ENCODE data around the gene SEC16A. TPM values are rescaled to one million over a fixed set of nuclear protein-coding genes. Genes with fewer than 3 reads are reported as not detected.

Gene SEC16A
- total RNA-seq, 1 donor from 2014 or later, result 64.5 TPM

DNA sequence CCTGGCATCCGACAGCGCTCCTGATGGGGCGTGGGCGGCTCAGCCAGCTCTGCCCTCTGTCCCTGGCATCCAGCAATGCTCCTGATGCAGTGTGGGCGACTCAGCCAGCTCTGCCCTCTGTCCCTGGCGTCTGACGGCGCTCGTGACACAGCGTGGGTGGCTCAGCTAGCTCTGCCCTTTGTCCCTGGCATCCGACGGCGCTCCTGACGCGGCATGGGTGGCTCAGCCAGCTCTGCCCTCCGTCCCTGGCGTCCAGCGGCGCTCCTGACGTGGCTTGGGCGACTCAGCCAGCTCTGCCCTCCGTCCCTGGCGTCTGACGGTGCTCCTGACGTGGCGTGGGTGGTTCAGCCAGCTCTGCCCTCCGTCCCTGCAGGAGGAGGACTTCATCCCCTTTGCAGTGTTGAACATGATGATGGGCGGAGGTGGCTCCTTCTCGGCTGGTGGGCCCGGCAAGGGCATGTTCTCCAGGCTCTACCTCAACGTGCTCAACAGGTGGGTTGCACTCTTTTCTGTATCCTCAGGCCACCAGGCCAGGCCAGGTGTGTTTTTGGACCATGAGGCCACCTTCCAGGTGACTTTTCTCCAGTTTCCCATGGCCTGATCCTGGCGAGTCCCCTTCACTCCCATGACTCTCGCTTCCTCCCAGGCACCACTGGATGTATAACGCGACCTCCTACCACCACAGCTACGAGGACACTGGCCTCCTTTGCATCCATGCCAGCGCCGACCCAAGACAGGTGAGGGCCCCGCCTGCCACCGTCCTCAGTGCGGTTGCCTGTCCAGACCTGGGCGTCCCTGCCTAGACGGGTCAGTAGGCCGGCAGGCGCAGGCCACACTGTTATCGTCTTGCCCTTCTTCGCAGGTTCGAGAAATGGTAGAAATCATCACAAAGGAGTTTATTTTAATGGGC, 64.4 kb downstream of the SEC16A start:
- no peak for DNase-seq (ENCODE audit: low read depth)
- Histone ChIP-seq H3K36me3 (ENCODE audit: control insufficient read depth, insufficient read depth, low read length) (peaks cover 6% of the 10 kb centered on the region), H3K4me3 (ENCODE audit: low read depth, low read length) (no peak overlapping the region), H3K27me3 (ENCODE audit: control insufficient read depth, insufficient read depth, low read length) (no peaks in the 10 kb centered on the region)
- TF ChIP-seq, protein P1, sequence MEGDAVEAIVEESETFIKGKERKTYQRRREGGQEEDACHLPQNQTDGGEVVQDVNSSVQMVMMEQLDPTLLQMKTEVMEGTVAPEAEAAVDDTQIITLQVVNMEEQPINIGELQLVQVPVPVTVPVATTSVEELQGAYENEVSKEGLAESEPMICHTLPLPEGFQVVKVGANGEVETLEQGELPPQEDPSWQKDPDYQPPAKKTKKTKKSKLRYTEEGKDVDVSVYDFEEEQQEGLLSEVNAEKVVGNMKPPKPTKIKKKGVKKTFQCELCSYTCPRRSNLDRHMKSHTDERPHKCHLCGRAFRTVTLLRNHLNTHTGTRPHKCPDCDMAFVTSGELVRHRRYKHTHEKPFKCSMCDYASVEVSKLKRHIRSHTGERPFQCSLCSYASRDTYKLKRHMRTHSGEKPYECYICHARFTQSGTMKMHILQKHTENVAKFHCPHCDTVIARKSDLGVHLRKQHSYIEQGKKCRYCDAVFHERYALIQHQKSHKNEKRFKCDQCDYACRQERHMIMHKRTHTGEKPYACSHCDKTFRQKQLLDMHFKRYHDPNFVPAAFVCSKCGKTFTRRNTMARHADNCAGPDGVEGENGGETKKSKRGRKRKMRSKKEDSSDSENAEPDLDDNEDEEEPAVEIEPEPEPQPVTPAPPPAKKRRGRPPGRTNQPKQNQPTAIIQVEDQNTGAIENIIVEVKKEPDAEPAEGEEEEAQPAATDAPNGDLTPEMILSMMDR (IDR thresholded peaks at IDR 0.05; ENCODE audit: insufficient read depth, low read length, poor library complexity, severe bottlenecking), result no peak

DNA sequence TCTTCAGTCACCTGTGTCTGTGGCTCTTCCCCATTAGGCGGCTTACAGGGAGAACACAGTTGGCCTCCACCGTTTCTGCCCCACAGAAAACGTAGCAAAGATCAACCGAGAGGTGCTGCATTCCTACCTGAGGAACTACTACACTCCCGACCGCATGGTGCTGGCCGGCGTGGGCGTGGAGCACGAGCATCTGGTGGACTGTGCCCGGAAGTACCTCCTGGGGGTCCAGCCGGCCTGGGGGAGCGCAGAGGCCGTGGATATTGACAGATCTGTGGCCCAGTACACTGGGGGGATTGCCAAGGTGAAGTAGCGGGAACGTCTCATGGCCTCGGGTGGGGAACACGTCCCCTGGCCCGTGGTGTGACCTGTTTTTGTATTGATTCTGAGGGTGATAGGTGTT, 65.9 kb downstream of the SEC16A start:
- TF ChIP-seq, protein P1 (IDR thresholded peaks at IDR 0.05; ENCODE audit: insufficient read depth, low read length, poor library complexity, severe bottlenecking), result no peak
- Histone ChIP-seq H3K27me3 (ENCODE audit: control insufficient read depth, insufficient read depth, low read length) (no peaks in the 10 kb centered on the region), H3K36me3 (ENCODE audit: control insufficient read depth, insufficient read depth, low read length) (peaks cover 7% of the 10 kb centered on the region), H3K4me3 (ENCODE audit: low read depth, low read length) (no peak overlapping the region)
- no peak for DNase-seq (ENCODE audit: low read depth)

- H3K36me3 ChIP-seq (ENCODE audit: control insufficient read depth, insufficient read depth, low read length), result peaks cover 7% of the 10 kb centered on the region
- TF ChIP-seq, protein P1 (IDR thresholded peaks at IDR 0.05; ENCODE audit: insufficient read depth, low read length, poor library complexity, severe bottlenecking), result no peak
- H3K27me3 ChIP-seq (ENCODE audit: control insufficient read depth, insufficient read depth, low read length), result no peaks in the 10 kb centered on the region
- no peak overlapping the region for H3K4me3 ChIP-seq (ENCODE audit: low read depth, low read length)
- no peak for DNase-seq (ENCODE audit: low read depth)
These were observed 66.4 kb downstream of the SEC16A start for GRCh38 chr9:136416427-136416826.

DNA sequence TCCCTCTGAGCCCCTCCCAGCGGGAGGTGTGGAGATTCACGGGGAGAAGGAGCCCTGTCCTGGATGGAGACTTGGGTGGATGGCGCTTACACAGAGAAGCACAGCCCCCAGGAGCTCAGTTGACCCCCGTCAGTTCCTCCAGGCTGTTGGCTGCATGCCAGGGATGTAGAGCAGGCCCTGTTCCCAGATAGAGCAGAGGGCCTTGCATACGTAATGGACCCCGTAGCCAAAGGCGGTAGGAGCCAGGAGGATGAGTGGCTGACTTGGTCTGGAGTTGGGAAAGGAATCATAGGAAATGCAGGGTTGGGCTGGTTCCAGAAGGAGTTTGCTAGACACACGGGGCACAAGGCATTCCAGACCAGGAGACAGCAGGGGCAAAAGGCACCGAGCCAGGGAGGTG, 69.9 kb downstream of the SEC16A start:
- Histone ChIP-seq H3K36me3 (ENCODE audit: control insufficient read depth, insufficient read depth, low read length) (peaks cover 7% of the 10 kb centered on the region), H3K27me3 (ENCODE audit: control insufficient read depth, insufficient read depth, low read length) (no peaks in the 10 kb centered on the region), H3K4me3 (ENCODE audit: low read depth, low read length) (no peak overlapping the region)
- DNase-seq (ENCODE audit: low read depth), result no peak
- TF ChIP-seq, protein P1 (IDR thresholded peaks at IDR 0.05; ENCODE audit: insufficient read depth, low read length, poor library complexity, severe bottlenecking), result no peak

- TF ChIP-seq, protein P1 (IDR thresholded peaks at IDR 0.05; ENCODE audit: insufficient read depth, low read length, poor library complexity, severe bottlenecking), result no peak
- Histone ChIP-seq H3K27me3 (ENCODE audit: control insufficient read depth, insufficient read depth, low read length) (no peaks in the 10 kb centered on the region), H3K36me3 (ENCODE audit: control insufficient read depth, insufficient read depth, low read length) (peaks cover 8% of the 10 kb centered on the region), H3K4me3 (ENCODE audit: low read depth, low read length) (peak overlapping the region; percentile 96)
- no peak for DNase-seq (ENCODE audit: low read depth)
These were observed 71.5 kb downstream of the SEC16A start for GRCh38 chr9:136411378-136411777.

Data from kidney epithelial cell (primary cell).